A673 (cell line): ENCODE results near the gene C3. TPM values are rescaled to one million over a fixed set of nuclear protein-coding genes. Genes with fewer than 3 reads are reported as not detected.

Experiments used
- BruUV-seq: library from RNA; stranded (reverse); fragments of 400-500 nt; replicated peaks from 2 replicates; lab custom pipeline; 2021; lab: Mats Ljungman, UMichigan
- CTCF ChIA-PET: fragments of 300-600 bp; sonication (Branson Sonifier 250); formaldehyde crosslinking; loops from one replicate; lab custom pipeline; 2022; ENCODE audit warnings: antibody characterized with exemption; lab: Charles Lee
- POLR2A ChIA-PET: fragments of 300-600 bp; sonication (Branson Sonifier 250); formaldehyde crosslinking; loops from one replicate; lab custom pipeline; 2022; ENCODE audit warnings: antibody characterized with exemption; ENCODE audit not compliant: low non-redundant PET; lab: Charles Lee
- DNase-seq: peaks from one replicate; pipeline ENCODE4 v3.0.0-alpha.2; 2015; ENCODE audit warnings: low spot score
- H3K27ac ChIP-seq: fragments of 200-600 bp; sonication (generic); 2 replicates; pipeline ENCODE4 v1.5.1; 2016; ENCODE audit warnings: mixed run types, low read depth, mild to moderate bottlenecking, mixed read lengths, antibody characterized with exemption, low read length; ENCODE audit not compliant: poor library complexity, severe bottlenecking
- H3K27me3 ChIP-seq: fragments of 200-600 bp; sonication (generic); replicated peaks from 2 replicates; pipeline ENCODE4 v1.6.1; 2017; ENCODE audit warnings: mixed run types, low read depth, mild to moderate bottlenecking, mixed read lengths, antibody characterized with exemption, low read length; ENCODE audit not compliant: insufficient read depth, poor library complexity
- H3K36me3 ChIP-seq: fragments of 200-600 bp; sonication (generic); 2 replicates; pipeline ENCODE4 v1.6.1; 2016; ENCODE audit warnings: mixed run types, mild to moderate bottlenecking, mixed read lengths, antibody characterized with exemption, low read length; ENCODE audit not compliant: insufficient read depth, poor library complexity, severe bottlenecking
- H3K4me1 ChIP-seq: fragments of 200-600 bp; sonication (generic); 2 replicates; pipeline ENCODE4 v1.6.1; 2017; ENCODE audit warnings: mixed run types, mild to moderate bottlenecking, mixed read lengths, antibody characterized with exemption, low read length; ENCODE audit not compliant: insufficient read depth, poor library complexity, severe bottlenecking
- H3K4me3 ChIP-seq: fragments of 200-600 bp; sonication (generic); 2 replicates; pipeline ENCODE4 v1.5.1; 2016; ENCODE audit warnings: low read depth, mixed run types, mild to moderate bottlenecking, mixed read lengths, low read length; ENCODE audit not compliant: poor library complexity, severe bottlenecking
- H3K9me3 ChIP-seq: fragments of 200-600 bp; sonication (generic); 2 replicates; pipeline ENCODE4 v1.6.1; 2016; ENCODE audit warnings: mixed run types, low read depth, mild to moderate bottlenecking, mixed read lengths, antibody characterized with exemption, low read length; ENCODE audit not compliant: poor library complexity, severe bottlenecking
- EZH2 ChIP-seq: fragments of 200-600 bp; sonication (generic); IDR thresholded peaks from 2 replicates; pipeline ENCODE4 v1.6.1; 2017; ENCODE audit warnings: borderline replicate concordance, low read depth, mild to moderate bottlenecking, mixed read lengths, antibody characterized with exemption, low read length; ENCODE audit not compliant: poor library complexity, severe bottlenecking
- intact Hi-C: fragments of 100-400 bp; cut with micrococcal nuclease; formaldehyde crosslinking; loops from one replicate; pipeline ENCODE4 v1.10.0; 2022; ENCODE audit not compliant: unreplicated experiment
- total RNA-seq: library from RNA; stranded (reverse); gene quantifications from 2 replicates; pipeline ENCODE4 v1.2.3, GENCODE V29; 2021
- TF ChIP-seq, protein P1 (sequence below): fragments of 300-800, 200-600 bp; sonication (generic); conservative IDR thresholded peaks from 2 replicates; pipeline ENCODE4 v1.5.1; 2017; ENCODE audit warnings: low read depth, mild to moderate bottlenecking, antibody characterized with exemption, low read length, moderate library complexity, mixed read lengths

Gene C3
- total RNA-seq, 1 experiment from 2014 or later = 1.8 TPM

- Histone ChIP-seq H3K4me3 (no peak overlapping the region), H3K4me1 (no peaks in the 10 kb centered on the region), H3K36me3 (no peaks in the 10 kb centered on the region), H3K9me3 (no peaks in the 10 kb centered on the region), H3K27ac (no peak overlapping the region), H3K27me3 (no peaks in the 10 kb centered on the region)
- CTCF ChIA-PET = no interaction called here
- no peak for DNase-seq
- no peak for TF ChIP-seq EZH2
- TF ChIP-seq, protein P1, sequence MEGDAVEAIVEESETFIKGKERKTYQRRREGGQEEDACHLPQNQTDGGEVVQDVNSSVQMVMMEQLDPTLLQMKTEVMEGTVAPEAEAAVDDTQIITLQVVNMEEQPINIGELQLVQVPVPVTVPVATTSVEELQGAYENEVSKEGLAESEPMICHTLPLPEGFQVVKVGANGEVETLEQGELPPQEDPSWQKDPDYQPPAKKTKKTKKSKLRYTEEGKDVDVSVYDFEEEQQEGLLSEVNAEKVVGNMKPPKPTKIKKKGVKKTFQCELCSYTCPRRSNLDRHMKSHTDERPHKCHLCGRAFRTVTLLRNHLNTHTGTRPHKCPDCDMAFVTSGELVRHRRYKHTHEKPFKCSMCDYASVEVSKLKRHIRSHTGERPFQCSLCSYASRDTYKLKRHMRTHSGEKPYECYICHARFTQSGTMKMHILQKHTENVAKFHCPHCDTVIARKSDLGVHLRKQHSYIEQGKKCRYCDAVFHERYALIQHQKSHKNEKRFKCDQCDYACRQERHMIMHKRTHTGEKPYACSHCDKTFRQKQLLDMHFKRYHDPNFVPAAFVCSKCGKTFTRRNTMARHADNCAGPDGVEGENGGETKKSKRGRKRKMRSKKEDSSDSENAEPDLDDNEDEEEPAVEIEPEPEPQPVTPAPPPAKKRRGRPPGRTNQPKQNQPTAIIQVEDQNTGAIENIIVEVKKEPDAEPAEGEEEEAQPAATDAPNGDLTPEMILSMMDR = no peak
- BruUV-seq = no TSS peak
- intact Hi-C loops = no loop called here
- POLR2A ChIA-PET = no interaction called here
Observed at GRCh38 chr19:6686628-6686975, 33.8 kb downstream of the C3 start.

DNA sequence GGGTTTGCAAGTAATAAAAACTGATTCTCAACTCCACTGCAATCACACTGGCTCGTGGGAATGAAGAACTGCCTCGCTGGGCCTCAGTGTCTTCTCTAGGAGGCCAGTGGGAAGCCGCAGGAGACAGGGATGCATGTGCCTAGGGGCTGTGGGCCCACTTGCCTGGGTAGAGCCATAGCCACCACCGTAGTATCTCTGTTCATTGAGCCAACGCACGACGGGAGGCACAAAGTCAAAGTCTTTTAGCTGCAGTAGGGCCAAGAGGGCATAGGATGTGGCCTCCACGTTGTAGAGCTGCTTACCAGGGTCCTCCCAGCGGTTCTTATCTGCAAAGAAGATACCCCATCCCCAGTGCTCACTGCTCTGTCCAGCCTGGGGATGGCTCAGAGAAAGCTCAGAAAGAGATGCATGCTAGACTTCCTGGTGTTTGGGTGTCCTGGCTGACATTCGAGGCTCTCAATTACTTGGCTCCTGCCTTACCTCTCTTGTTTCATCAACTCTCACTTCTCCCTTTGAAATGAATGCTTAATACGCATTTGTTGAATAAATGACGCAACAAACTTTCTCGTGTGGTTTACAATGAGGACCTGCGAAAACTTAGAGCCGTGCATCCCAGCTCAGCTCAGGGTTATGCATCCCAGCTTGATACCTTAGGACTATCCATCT is 34.4 kb downstream of the C3 start:
- intact Hi-C loops = no loop called here
- no TSS peak for BruUV-seq
- TF ChIP-seq, protein P1 = no peak
- no peak for TF ChIP-seq EZH2
- H3K27ac ChIP-seq = no peak overlapping the region
- H3K4me3 ChIP-seq = no peak overlapping the region
- H3K4me1 ChIP-seq = no peaks in the 10 kb centered on the region
- ChIA-PET POLR2A (no interaction called here), CTCF (no interaction called here)
- no peaks in the 10 kb centered on the region for H3K27me3 ChIP-seq
- no peaks in the 10 kb centered on the region for H3K9me3 ChIP-seq
- no peak for DNase-seq
- no peaks in the 10 kb centered on the region for H3K36me3 ChIP-seq

GRCh38 chr19:6685482-6685881 is 35.0 kb downstream of the C3 start:
- no peaks in the 10 kb centered on the region for H3K27me3 ChIP-seq
- CTCF ChIA-PET = no interaction called here
- no TSS peak for BruUV-seq
- H3K27ac ChIP-seq = no peak overlapping the region
- H3K9me3 ChIP-seq = no peaks in the 10 kb centered on the region
- intact Hi-C loops = no loop called here
- POLR2A ChIA-PET = no interaction called here
- H3K4me1 ChIP-seq = no peaks in the 10 kb centered on the region
- no peak for DNase-seq
- no peaks in the 10 kb centered on the region for H3K36me3 ChIP-seq
- TF ChIP-seq, protein P1 = no peak
- TF ChIP-seq EZH2 = no peak
- no peak overlapping the region for H3K4me3 ChIP-seq
